ACC112 (cell line): Measurements from ENCODE around the gene TOMM20L.
"Not testable (repeated sequence)": the region's sequence is repeated elsewhere in the genome, so short reads cannot be mapped to it uniquely, and the experiment has no call there.

ENCODE experiments used
- H2AFZ ChIP-seq: fragments of 200-600 bp; sonication (generic); one replicate; pipeline ENCODE4 v1.6.0; 2017; ENCODE audit warnings: antibody characterized with exemption, low read length; ENCODE audit not compliant: unreplicated experiment
- H3K27ac ChIP-seq: fragments of 200-600 bp; sonication (generic); 2 replicates; pipeline ENCODE4 v1.5.1; 2014; ENCODE audit warnings: low read depth, mild to moderate bottlenecking, antibody characterized with exemption, low read length, moderate library complexity
- H3K27me3 ChIP-seq: fragments of 200-600 bp; sonication (generic); 2 replicates; pipeline ENCODE4 v1.6.1; 2014; ENCODE audit warnings: mild to moderate bottlenecking, antibody characterized with exemption, low read length, moderate library complexity, mixed read lengths; ENCODE audit not compliant: insufficient read depth
- H3K36me3 ChIP-seq: fragments of 200-600 bp; sonication (generic); 2 replicates; pipeline ENCODE4 v1.6.1; 2016; ENCODE audit warnings: mild to moderate bottlenecking, antibody characterized with exemption, low read length, moderate library complexity, mixed read lengths; ENCODE audit not compliant: insufficient read depth
- H3K4me1 ChIP-seq: fragments of 200-600 bp; sonication (generic); one replicate; pipeline ENCODE4 v1.6.1; 2016; ENCODE audit warnings: low read length, mixed read lengths; ENCODE audit not compliant: insufficient read depth, unreplicated experiment, control insufficient read depth
- H3K4me3 ChIP-seq: fragments of 200-600 bp; sonication (generic); 2 replicates; pipeline ENCODE4 v1.5.1; 2014; ENCODE audit warnings: mild to moderate bottlenecking, low read depth, low read length
- H3K79me2 ChIP-seq: fragments of 200-600 bp; sonication (generic); one replicate; pipeline ENCODE4 v1.6.0; 2016; ENCODE audit warnings: low read length; ENCODE audit not compliant: control insufficient read depth, unreplicated experiment, insufficient read depth

TOMM20L gene

DNA sequence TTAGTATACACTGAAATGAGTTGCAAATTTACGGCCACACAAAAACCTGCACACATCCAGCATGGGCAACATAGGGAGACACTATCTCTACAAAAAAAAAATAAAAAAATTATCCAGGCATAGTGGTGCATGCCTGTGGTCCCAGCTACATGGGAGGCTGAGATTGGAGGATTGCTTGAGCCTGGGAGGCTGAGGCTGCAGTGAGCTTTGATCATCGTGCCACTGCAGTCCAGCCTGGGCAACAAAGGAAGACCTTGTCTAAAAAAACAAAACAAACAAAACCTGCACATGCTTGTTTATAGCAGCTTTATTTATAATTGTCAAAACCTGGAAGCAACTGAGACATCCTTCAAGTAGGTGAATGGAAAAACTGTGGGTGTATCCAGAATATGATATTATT lies 4.9 kb upstream of the TOMM20L start:
- H3K79me2 ChIP-seq, result no peaks in the 10 kb centered on the region
- H3K36me3 ChIP-seq, result no peaks in the 10 kb centered on the region

GRCh38 chr14:58395562-58395811 lies 243 bp upstream of the TOMM20L start:
- no peak overlapping the region for H3K27ac ChIP-seq
- no peaks in the 10 kb centered on the region for H3K36me3 ChIP-seq
- peaks cover 10% of the 10 kb centered on the region for H3K4me1 ChIP-seq
- H2AFZ ChIP-seq, result peak overlapping the region; percentile 96
- peak overlapping the region; percentile 75 for H3K4me3 ChIP-seq
- no peaks in the 10 kb centered on the region for H3K27me3 ChIP-seq
- no peaks in the 10 kb centered on the region for H3K79me2 ChIP-seq

More for the DNA sequence above, 4.9 kb upstream of the TOMM20L start:
- H3K4me1 ChIP-seq, result peaks cover 7% of the 10 kb centered on the region
- H3K27me3 ChIP-seq, result no peaks in the 10 kb centered on the region
- H2AFZ ChIP-seq, result no peak overlapping the region
- no peak overlapping the region for H3K27ac ChIP-seq
- no peak overlapping the region for H3K4me3 ChIP-seq

DNA sequence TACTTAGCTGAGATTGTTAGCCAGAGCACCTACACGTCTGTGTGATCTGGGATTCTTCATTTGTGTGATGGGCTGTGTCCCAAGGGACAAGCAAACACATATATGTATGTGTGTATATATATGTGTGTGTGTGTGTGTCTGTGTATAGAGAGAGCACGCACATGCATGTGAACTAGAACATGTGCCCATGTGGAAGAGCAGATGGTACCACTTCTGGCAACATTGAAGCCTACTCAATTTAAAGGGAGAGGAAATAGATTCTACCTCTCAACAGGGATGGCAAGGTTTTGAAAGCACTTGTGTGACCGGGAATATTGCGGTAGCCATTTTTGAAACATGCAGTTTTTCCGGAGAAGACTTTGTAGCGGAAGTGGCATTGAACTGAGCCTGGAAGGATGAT lies 1.4 kb downstream of the TOMM20L start:
- Histone ChIP-seq H3K27ac (no peak overlapping the region), H3K36me3 (no peaks in the 10 kb centered on the region), H3K79me2 (no peaks in the 10 kb centered on the region), H3K4me1 (peaks cover 10% of the 10 kb centered on the region), H3K27me3 (no peaks in the 10 kb centered on the region), H2AFZ (no peak overlapping the region), H3K4me3 (no peak overlapping the region)

DNA sequence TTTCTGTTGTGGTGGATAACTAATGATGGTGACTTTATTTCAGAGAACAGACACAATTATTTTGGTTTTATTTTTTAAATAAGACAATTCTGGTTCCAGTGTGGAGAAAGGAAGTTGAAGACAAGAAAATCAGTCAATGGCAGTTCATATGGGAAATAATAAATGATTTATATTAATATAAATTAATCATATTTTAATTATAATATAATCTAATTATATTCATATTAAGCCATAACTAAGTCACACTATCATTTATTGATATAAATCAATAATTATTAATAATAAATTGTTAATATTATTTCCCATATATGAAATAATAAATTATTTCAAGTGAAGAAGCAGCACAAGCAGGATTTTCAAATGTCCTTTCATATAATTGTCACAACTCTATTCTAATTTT lies 2.8 kb downstream of the TOMM20L start:
- H2AFZ ChIP-seq, result no peak overlapping the region
- no peaks in the 10 kb centered on the region for H3K27me3 ChIP-seq
- no peaks in the 10 kb centered on the region for H3K79me2 ChIP-seq
- no peak overlapping the region for H3K27ac ChIP-seq
- H3K36me3 ChIP-seq, result no peaks in the 10 kb centered on the region
- H3K4me1 ChIP-seq, result peaks cover 10% of the 10 kb centered on the region
- H3K4me3 ChIP-seq, result no peak overlapping the region

DNA sequence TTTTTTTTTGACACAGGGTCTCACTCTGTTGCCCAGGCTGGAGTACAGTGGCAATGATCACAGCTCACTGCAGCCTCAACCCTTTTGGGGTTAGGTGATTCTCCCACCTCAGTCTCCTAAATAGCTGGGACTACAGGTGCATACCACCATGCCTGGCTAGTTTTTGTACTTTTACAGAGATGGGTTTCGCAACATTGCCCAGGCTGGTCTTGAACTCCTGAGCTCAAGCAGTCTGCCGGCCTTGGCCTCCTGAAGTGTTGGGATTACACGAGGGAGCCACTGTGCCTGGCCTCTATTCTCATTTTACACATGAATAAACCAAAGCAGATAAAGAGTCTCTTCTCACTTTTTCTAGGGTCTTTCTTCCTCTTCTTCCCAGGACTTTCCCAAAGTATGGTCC lies 3.2 kb downstream of the TOMM20L start:
- H3K4me3 ChIP-seq, result no peak overlapping the region

GRCh38 chr14:58401587-58401986 lies 5.9 kb downstream of the TOMM20L start:
- Histone ChIP-seq H3K4me1 (no peaks in the 10 kb centered on the region), H3K36me3 (no peaks in the 10 kb centered on the region), H3K27ac (no peak overlapping the region), H3K79me2 (no peaks in the 10 kb centered on the region), H3K27me3 (no peaks in the 10 kb centered on the region), H3K4me3 (no peak overlapping the region), H2AFZ (no peak overlapping the region)

More for the DNA sequence above, 3.2 kb downstream of the TOMM20L start:
- Histone ChIP-seq H3K27me3 (no peaks in the 10 kb centered on the region), H3K27ac (no peak overlapping the region), H2AFZ (no peak overlapping the region), H3K36me3 (no peaks in the 10 kb centered on the region), H3K4me1 (peaks cover 10% of the 10 kb centered on the region), H3K79me2 (no peaks in the 10 kb centered on the region)

GRCh38 chr14:58408681-58409215 lies 13.0 kb downstream of the TOMM20L start:
- Histone ChIP-seq H3K36me3 (peaks cover 25% of the 10 kb centered on the region), H3K27me3 (no peaks in the 10 kb centered on the region), H3K27ac (no peak overlapping the region), H3K79me2 (peaks cover 4% of the 10 kb centered on the region), H3K4me3 (no peak overlapping the region), H3K4me1 (no peaks in the 10 kb centered on the region), H2AFZ (no peak overlapping the region)

GRCh38 chr14:58414845-58415244 lies 19.1 kb downstream of the TOMM20L start:
- Histone ChIP-seq H3K79me2 (peaks cover 31% of the 10 kb centered on the region), H3K4me1 (no peaks in the 10 kb centered on the region), H2AFZ (no peak overlapping the region), H3K36me3 (peaks cover 27% of the 10 kb centered on the region), H3K27me3 (no peaks in the 10 kb centered on the region), H3K27ac (no peak overlapping the region), H3K4me3 (no peak overlapping the region)

DNA sequence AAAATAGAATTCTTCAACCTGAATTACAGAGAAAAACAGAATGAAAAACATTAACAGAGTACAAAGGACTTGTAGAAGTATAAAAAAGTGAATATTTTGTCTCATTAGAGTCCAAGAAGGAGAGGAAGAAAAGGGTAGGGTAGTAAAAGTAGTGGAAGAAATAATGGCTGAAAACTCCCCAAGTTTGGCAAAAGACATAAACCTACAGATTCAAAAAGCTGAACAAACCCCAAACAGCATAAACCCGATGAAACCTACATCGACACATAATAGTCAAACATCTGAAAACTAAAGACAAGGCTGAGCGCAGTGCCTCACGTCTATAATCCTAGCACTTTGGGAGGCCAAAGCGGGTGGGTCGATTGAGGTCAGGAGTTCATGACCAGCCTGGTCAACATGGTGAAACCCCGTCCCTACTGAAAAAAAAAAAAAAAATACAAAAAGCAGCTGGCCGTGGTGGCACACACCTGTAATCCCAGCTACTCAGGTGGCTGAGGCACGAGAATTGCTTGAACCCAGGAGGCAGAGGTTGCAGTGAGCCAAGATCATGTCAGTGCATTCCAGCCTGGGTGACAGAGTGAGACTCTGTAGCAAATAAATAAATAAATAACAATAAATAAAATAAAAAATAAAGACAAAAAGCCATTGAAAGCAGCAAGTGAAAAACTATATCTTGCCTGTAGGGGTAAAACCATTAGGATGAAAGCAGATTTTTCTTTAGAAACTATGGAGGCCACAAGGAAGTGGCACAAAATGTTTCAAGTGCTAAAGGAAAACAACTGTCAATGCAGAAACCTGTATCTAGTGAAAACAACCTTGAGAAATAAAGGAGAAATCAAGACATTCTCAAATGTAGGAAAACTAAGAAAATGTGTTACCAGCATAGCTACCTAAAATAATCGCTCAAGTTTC lies 20.2 kb downstream of the TOMM20L start:
- Histone ChIP-seq H3K27me3 (no peaks in the 10 kb centered on the region), H3K79me2 (peaks cover 38% of the 10 kb centered on the region), H3K4me1 (no peaks in the 10 kb centered on the region), H3K27ac (no peak overlapping the region), H2AFZ (no peak overlapping the region), H3K4me3 (no peak overlapping the region), H3K36me3 (peaks cover 18% of the 10 kb centered on the region)

- not testable (repeated sequence) for H3K27ac ChIP-seq, H2AFZ ChIP-seq, H3K4me1 ChIP-seq, H3K27me3 ChIP-seq, H3K4me3 ChIP-seq
- Histone ChIP-seq H3K36me3 (peaks cover 22% of the 10 kb centered on the region), H3K79me2 (peaks cover 46% of the 10 kb centered on the region)
Observed at GRCh38 chr14:58416934-58417333, 21.2 kb downstream of the TOMM20L start.

- Histone ChIP-seq H3K36me3 (peaks cover 8% of the 10 kb centered on the region), H3K27me3 (no peaks in the 10 kb centered on the region), H3K4me3 (peak overlapping the region; percentile 92), H3K4me1 (peaks cover 26% of the 10 kb centered on the region), H3K27ac (peak overlapping the region; percentile 97), H2AFZ (peak overlapping the region; percentile 82), H3K79me2 (peaks cover 54% of the 10 kb centered on the region)
Observed at GRCh38 chr14:58426670-58427280, 31.0 kb downstream of the TOMM20L start.
